Spleen (tissue), 11 donors: ENCODE measurements around the gene ELFN2. TPM values are rescaled to one million over a fixed set of nuclear protein-coding genes. Genes with fewer than 3 reads are reported as not detected.
A peak's percentile ranks its signal among the peaks of the same experiment; 100 is the strongest.

Source experiments
- DNase-seq: peaks from one replicate; pipeline ENCODE4 v3.0.0-alpha.2; 2020
- H3K27ac ChIP-seq, 8 donors: fragments of 200-600 bp; sonication (generic) in 7 of 8; 1 replicate in 4 of 8; 2 replicates in 4 of 8; pipeline versions ENCODE4 v1.5.0 to v1.8.0; 2016 to 2021; ENCODE audit warnings: inconsistent platforms in 4 of 8, mild to moderate bottlenecking in 4 of 8, moderate library complexity in 1 of 8
- H3K27me3 ChIP-seq, 7 donors: fragments of 200-600 bp; sonication (generic) in 6 of 7; replicated peaks in 1 of 7; 1 replicate in 4 of 7; 2 replicates in 3 of 7; pipeline versions ENCODE4 v1.5.0 to v1.8.0; 2016 to 2021; ENCODE audit warnings: inconsistent platforms in 3 of 7, mild to moderate bottlenecking in 1 of 7
- H3K36me3 ChIP-seq, 6 donors: fragments of 200-600 bp; sonication (generic) in 5 of 6; 1 replicate in 4 of 6; 2 replicates in 2 of 6; pipeline versions ENCODE4 v1.5.0 to v1.8.0; 2016 to 2021; ENCODE audit warnings: inconsistent platforms in 2 of 6
- H3K4me1 ChIP-seq, 6 donors: fragments of 200-600 bp; sonication (generic) in 5 of 6; 1 replicate in 3 of 6; 2 replicates in 3 of 6; pipeline versions ENCODE4 v1.5.0 to v1.8.0; 2016 to 2021; ENCODE audit warnings: inconsistent platforms in 3 of 6
- H3K4me3 ChIP-seq, 8 donors: fragments of 200-600 bp; sonication (generic) in 7 of 8; 1 replicate in 4 of 8; 2 replicates in 4 of 8; pipeline versions ENCODE4 v1.5.0 to v1.8.0; 2016 to 2021; ENCODE audit warnings: inconsistent platforms in 4 of 8, mild to moderate bottlenecking in 4 of 8, moderate library complexity in 2 of 8
- H3K9me3 ChIP-seq, 8 donors: fragments of 200-600 bp; sonication (generic) in 7 of 8; 1 replicate in 4 of 8; 2 replicates in 4 of 8; pipeline versions ENCODE4 v1.5.0 to v1.8.0; 2016 to 2021; ENCODE audit warnings: inconsistent platforms in 4 of 8
- CTCF ChIP-seq, 11 experiments: fragments of 200-600 bp in 7 of 11; fragments of 450-650 bp in 4 of 11; sonication (generic) in 4 of 11; IDR thresholded peaks in 8 of 11; conservative IDR thresholded peaks in 3 of 11; 1 replicate in 7 of 11; 2 replicates in 4 of 11; pipeline versions ENCODE4 v1.4.0 to v1.8.0; 2016 to 2021; ENCODE audit warnings: antibody characterized with exemption in 11 of 11, inconsistent platforms in 4 of 11, mild to moderate bottlenecking in 1 of 11
- POLR2A ChIP-seq, 3 donors: fragments of 450-650 bp; IDR thresholded peaks; one replicate each; pipeline ENCODE4 v1.5.1; 2017; ENCODE audit warnings: antibody characterized with exemption in 3 of 3, mild to moderate bottlenecking in 1 of 3
- POLR2AphosphoS5 ChIP-seq, 3 donors: sonication (generic); formaldehyde crosslinking; IDR thresholded peaks; one replicate each; pipeline ENCODE4 v1.5.1; 2017; ENCODE audit warnings: antibody characterized with exemption in 3 of 3
- WGBS, 5 donors: extraction: QIAGEN DNeasy Blood & Tissue Kit in 3 of 5; methylation state at CpG; one replicate each; pipeline versions ENCODE4 v1.1.5 to v1.1.7; 2013 to 2018; 5-methylcytosine and 5-hydroxymethylcytosine counted together
- intact Hi-C: fragments of 100-400 bp; cut with DNase I; formaldehyde crosslinking; loops from one replicate; pipeline ENCODE4 v1.15.0; 2023; ENCODE audit warnings: low total_unique reads
- polyA plus RNA-seq, 3 donors: library from polyadenylated mRNA; stranded (reverse); fragments of 200-250 nt; gene quantifications; one replicate each; pipeline ENCODE4 v1.2.1, GENCODE V29; 2013
- total RNA-seq, 7 donors: library from RNA; depleted of rRNA in 3 of 7; stranded (reverse); fragments of >200 nt in 3 of 7; fragmentation: NEBNext Ultra II Directional in 4 of 7; extraction: Animal tissue kit (Norgen Biotek cat#: 25700) in 4 of 7; gene quantifications; one replicate each; pipeline versions ENCODE4 v1.1.0 to v1.2.1, GENCODE V29; 2016 to 2021
- donor health status: healthy with polysubstance abuse.
- donor health status: DM: no; HTN: no; CAD: no; lungs with moderate emphysema.
- donor health status: DM: no; HTN: no; CAD: no.
- donor health status: Bipolar disorder and iron deficiency.
- donor health status: healthy.
- donor health status: DM: no; HTN: no; CAD: no.
- donor health status: DM: yes; HTN: yes; CAD: no.

Gene ELFN2
- total and polyA plus RNA-seq, 10 donors, result 0.02 to 0.19 (median 0.07) TPM; not detected in 1

- Histone ChIP-seq H3K4me3 (no peak overlapping the region), H3K4me1 (no peaks in the 10 kb centered on the region), H3K27me3 (peaks cover 0 to 13% (median 0%) of the 10 kb centered on the region in 7 donors), H3K27ac (no peak overlapping the region), H3K9me3 (no peaks in the 10 kb centered on the region), H3K36me3 (peaks cover 0 to 19% (median 1%) of the 10 kb centered on the region in 6 donors)
- WGBS, 5 donors, result 38 to 54% (median 49%) methylated on average over 4 of the region's 4 CpGs
- TF ChIP-seq POLR2A (IDR thresholded peaks at IDR 0.05) (no peak), CTCF (IDR thresholded peaks at IDR 0.05 in 8 of 11, conservative IDR thresholded peaks at IDR 0.05 in 3 of 11) (peak; percentile 83 to 95 (median 88)), POLR2AphosphoS5 (IDR thresholded peaks at IDR 0.05) (peak in 1 of 3 donors; percentile 22)
- DNase-seq, result peak; percentile 93
- intact Hi-C loops, result loop anchor here (2.0 to 5.0 kb wide), 2 partner anchors 140 to 190 kb away; no protein-coding TSS in a partner anchor
These were observed 30.0 kb upstream of the ELFN2 start for GRCh38 chr22:37457093-37457893.

- TF ChIP-seq CTCF (IDR thresholded peaks at IDR 0.05 in 8 of 11, conservative IDR thresholded peaks at IDR 0.05 in 3 of 11) (no peak), POLR2AphosphoS5 (IDR thresholded peaks at IDR 0.05) (no peak)
- Histone ChIP-seq H3K27ac (no peak overlapping the region), H3K4me3 (no peak overlapping the region), H3K36me3 (peaks cover 0 to 19% (median 1%) of the 10 kb centered on the region in 6 donors), H3K27me3 (peaks cover 0 to 13% (median 0%) of the 10 kb centered on the region in 7 donors), H3K9me3 (no peaks in the 10 kb centered on the region), H3K4me1 (no peaks in the 10 kb centered on the region)
- WGBS, 5 donors, result 82 to 87% (median 83%) methylated on average over 17 of the region's 17 CpGs
- DNase-seq, result no peak
- intact Hi-C loops, result loop anchor here (2.0 to 5.0 kb wide), 2 partner anchors 140 to 189 kb away; no protein-coding TSS in a partner anchor
These were observed 29.1 kb upstream of the ELFN2 start for GRCh38 chr22:37456346-37456745.

- Histone ChIP-seq H3K4me1 (no peaks in the 10 kb centered on the region), H3K27ac (no peak overlapping the region), H3K36me3 (peaks cover 0 to 19% (median 1%) of the 10 kb centered on the region in 6 donors), H3K4me3 (no peak overlapping the region), H3K27me3 (peaks cover 0 to 13% (median 0%) of the 10 kb centered on the region in 7 donors), H3K9me3 (no peaks in the 10 kb centered on the region)
- no peak for DNase-seq
- 77 to 86% (median 81%) methylated on average over 12 to 14 of the region's 14 CpGs for WGBS, 5 donors
- intact Hi-C loops, result loop anchor here (2.0 to 5.0 kb wide), 2 partner anchors 139 to 189 kb away; no protein-coding TSS in a partner anchor
- TF ChIP-seq POLR2AphosphoS5 (IDR thresholded peaks at IDR 0.05) (no peak), POLR2A (IDR thresholded peaks at IDR 0.05) (no peak), CTCF (IDR thresholded peaks at IDR 0.05 in 8 of 11, conservative IDR thresholded peaks at IDR 0.05 in 3 of 11) (no peak)
These were observed 28.6 kb upstream of the ELFN2 start for GRCh38 chr22:37455896-37456295.
